NCI-H128 (cell line): ENCODE data around the gene SPTY2D1.

Experiments
- DNase-seq: peaks from one replicate; lab custom pipeline; 2025; ENCODE audit not compliant: unreplicated experiment; lab: John Stamatoyannopoulos, UW

SPTY2D1 gene

DNA sequence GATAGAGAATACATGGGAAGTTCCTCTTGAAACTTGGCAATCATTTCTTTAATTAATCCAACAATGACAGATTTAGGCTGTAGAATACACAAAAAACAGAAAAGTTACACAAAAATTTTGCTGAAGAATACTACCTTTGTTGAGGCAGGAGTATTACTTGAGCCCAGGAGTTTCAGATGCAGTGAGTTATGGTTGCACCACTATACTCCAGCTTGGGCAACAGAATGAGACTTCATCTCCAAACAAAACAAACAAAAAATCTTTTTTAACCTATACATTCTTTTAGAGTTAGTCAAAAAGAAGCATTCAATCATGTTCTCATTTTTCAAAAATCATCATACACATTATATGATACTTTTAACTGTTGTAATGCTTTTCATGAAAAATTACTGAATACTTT is 67.7 kb downstream of the SPTY2D1 start:
- no peak for DNase-seq

DNA sequence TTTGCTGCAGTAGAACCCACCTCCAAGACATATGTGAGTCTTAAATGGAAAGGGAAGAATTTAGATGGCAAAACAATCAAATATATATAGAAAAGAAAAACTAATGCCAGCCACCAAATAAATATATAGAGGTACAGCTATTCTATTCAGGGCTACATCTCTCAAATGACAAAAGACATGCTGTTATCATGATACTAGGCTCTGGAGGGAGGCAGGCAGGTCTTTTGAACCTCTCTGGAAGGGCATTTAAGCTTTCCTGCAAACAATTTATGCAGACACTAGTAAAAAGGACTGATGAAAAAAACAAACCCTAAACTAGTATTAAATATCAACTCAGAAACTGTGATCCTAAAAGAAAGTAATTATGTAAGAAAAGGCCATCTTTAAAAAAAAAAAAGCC is 70.0 kb downstream of the SPTY2D1 start:
- DNase-seq = no peak

DNA sequence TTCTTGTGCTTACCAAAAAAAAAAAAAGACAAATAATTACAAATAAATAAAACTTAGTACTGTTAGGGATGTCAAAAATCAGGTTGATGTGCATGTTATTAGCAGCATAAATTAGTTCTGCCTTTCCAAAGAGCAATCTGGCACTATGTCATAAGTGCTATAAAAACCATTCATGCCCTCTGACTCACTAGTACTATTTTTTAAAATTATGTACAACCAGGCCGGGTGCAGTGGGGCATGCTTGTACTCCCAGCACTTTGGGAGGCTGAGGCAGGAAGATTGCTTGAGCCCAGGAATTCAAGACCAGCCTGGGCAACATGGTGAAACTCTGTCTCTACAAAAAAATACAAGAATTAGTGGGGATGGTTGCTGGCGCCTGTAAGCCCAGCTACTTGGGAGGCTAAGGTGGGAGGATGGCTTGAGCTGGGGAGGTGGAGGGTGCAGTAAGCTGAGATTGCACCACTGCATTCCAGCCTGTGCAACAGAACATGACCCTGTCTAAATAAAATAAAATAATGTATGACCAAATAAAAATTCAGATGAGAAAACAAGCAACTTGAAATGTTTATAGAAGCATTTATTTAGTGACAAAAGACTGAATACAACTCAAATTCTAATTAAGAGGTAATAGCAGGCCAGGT is 70.9 kb downstream of the SPTY2D1 start:
- DNase-seq = no peak
